ENCODE results near the gene VWA2. TPM values are rescaled to one million over a fixed set of nuclear protein-coding genes. Genes with fewer than 3 reads are reported as not detected.

The VWA2 gene
- total and polyA plus RNA-seq, 7 experiments from 2014 or later: 0.11 to 0.27 TPM; not detected in 5

DNA sequence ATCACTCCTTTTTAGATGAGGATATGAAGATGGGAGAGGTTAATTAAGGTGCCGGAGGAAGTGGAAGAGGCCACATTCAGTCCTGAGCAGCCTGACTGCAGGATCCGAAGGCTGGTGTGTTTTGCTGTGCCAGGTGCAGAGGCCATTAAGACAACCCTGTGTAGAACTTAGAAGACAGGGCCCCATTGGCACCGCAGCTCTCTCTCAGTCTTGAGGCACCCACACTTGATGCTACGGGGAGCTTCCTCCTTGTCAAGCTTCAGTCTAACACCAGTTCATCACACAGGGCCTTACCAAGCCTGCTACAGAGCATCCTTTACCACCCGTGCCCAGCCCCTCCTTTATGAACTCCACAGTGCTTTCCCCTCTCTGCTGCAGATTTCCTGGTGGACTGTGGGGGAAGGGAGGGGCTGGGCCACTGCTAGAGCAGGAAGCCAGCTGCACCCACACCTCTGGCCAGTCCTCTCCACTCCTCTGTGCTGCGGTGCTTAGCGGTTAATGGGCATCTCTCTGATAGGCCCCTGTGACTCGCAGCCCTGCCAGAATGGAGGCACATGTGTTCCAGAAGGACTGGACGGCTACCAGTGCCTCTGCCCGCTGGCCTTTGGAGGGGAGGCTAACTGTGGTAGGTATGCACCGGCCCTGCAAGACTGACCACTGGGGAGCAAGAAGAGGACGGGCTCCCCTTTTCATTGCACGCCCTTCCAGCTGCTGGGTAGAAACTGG, 45.5 kb downstream of the VWA2 start:
- H3K27me3 Mint-ChIP-seq: no peaks in the 10 kb centered on the region
- no peak overlapping the region for H3K4me3 Mint-ChIP-seq
- intact Hi-C loops (cut with micrococcal nuclease): no loop called here
- POLR2A ChIA-PET: no interaction called here
- no peaks in the 10 kb centered on the region for H3K9me3 ChIP-seq (ENCODE audit: control insufficient read depth in 2 of 3, low read length in 3 of 3)
- H3K4me3 ChIP-seq (ENCODE audit: low read length): no peak overlapping the region
- peaks cover 0 to 2% (median 0%) of the 10 kb centered on the region in 7 donors for H3K4me1 Mint-ChIP-seq
- H3K27ac Mint-ChIP-seq: no peak overlapping the region
- no peaks in the 10 kb centered on the region for H3K36me3 Mint-ChIP-seq
- CTCF ChIA-PET: no interaction called here
- no peaks in the 10 kb centered on the region for H3K27me3 ChIP-seq (ENCODE audit: control insufficient read depth in 2 of 2, insufficient read depth in 2 of 2, low read length in 2 of 2)
- no peaks in the 10 kb centered on the region for H3K9me3 Mint-ChIP-seq
- no peak overlapping the region for H3K27ac ChIP-seq (ENCODE audit: low read depth, low read length)
- no peaks in the 10 kb centered on the region for H3K36me3 ChIP-seq (ENCODE audit: control insufficient read depth in 2 of 3, insufficient read depth in 3 of 3, low read length in 3 of 3)
- ATAC-seq (no peak), DNase-seq (no peak)
- no peaks in the 10 kb centered on the region for H3K4me1 ChIP-seq (ENCODE audit: control insufficient read depth in 2 of 2, insufficient read depth in 2 of 2, low read length in 2 of 2)

DNA sequence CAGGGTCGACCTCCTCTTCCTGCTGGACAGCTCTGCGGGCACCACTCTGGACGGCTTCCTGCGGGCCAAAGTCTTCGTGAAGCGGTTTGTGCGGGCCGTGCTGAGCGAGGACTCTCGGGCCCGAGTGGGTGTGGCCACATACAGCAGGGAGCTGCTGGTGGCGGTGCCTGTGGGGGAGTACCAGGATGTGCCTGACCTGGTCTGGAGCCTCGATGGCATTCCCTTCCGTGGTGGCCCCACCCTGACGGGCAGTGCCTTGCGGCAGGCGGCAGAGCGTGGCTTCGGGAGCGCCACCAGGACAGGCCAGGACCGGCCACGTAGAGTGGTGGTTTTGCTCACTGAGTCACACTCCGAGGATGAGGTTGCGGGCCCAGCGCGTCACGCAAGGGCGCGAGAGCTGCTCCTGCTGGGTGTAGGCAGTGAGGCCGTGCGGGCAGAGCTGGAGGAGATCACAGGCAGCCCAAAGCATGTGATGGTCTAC, 46.9 kb downstream of the VWA2 start:
- DNase-seq (no peak), ATAC-seq (no peak)
- Mint-ChIP-seq H3K9me3 (no peaks in the 10 kb centered on the region), H3K27me3 (no peaks in the 10 kb centered on the region), H3K4me1 (peaks cover 0 to 2% (median 0%) of the 10 kb centered on the region in 7 donors), H3K36me3 (no peaks in the 10 kb centered on the region), H3K27ac (no peak overlapping the region), H3K4me3 (no peak overlapping the region)
- no peak overlapping the region for H3K27ac ChIP-seq (ENCODE audit: low read depth, low read length)
- no peaks in the 10 kb centered on the region for H3K9me3 ChIP-seq (ENCODE audit: control insufficient read depth in 2 of 3, low read length in 3 of 3)
- H3K36me3 ChIP-seq (ENCODE audit: control insufficient read depth in 2 of 3, insufficient read depth in 3 of 3, low read length in 3 of 3): no peaks in the 10 kb centered on the region
- intact Hi-C loops (cut with micrococcal nuclease): no loop called here
- ChIA-PET CTCF (no interaction called here), POLR2A (no interaction called here)
- H3K4me1 ChIP-seq (ENCODE audit: control insufficient read depth in 2 of 2, insufficient read depth in 2 of 2, low read length in 2 of 2): no peaks in the 10 kb centered on the region
- no peak overlapping the region for H3K4me3 ChIP-seq (ENCODE audit: low read length)
- no peaks in the 10 kb centered on the region for H3K27me3 ChIP-seq (ENCODE audit: control insufficient read depth in 2 of 2, insufficient read depth in 2 of 2, low read length in 2 of 2)

DNA sequence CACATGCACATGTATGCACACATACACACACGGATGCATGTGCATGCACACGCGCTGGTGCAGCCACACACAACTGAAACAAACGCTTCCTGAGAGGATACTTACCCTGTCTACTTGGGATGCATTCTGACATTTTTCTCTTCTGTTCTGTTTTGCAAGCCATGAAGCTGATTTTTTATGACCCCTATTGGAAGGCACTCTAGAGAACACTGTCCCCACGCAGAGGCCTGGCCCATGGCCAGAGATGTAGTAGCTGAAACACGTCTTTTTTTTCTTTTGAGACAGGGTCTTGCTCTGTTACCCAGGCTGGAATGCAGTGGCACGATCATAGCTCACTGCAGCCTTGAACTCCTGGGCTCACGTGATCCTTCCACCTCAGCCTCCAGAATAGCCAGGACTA, 47.9 kb downstream of the VWA2 start:
- no peaks in the 10 kb centered on the region for H3K27me3 ChIP-seq (ENCODE audit: control insufficient read depth in 2 of 2, insufficient read depth in 2 of 2, low read length in 2 of 2)
- intact Hi-C loops (cut with micrococcal nuclease): no loop called here
- peaks cover 0 to 2% (median 0%) of the 10 kb centered on the region in 7 donors for H3K4me1 Mint-ChIP-seq
- no peak overlapping the region for H3K4me3 ChIP-seq (ENCODE audit: low read length)
- H3K4me3 Mint-ChIP-seq: no peak overlapping the region
- no peaks in the 10 kb centered on the region for H3K27me3 Mint-ChIP-seq
- no peaks in the 10 kb centered on the region for H3K9me3 Mint-ChIP-seq
- ChIA-PET POLR2A (no interaction called here), CTCF (no interaction called here)
- no peaks in the 10 kb centered on the region for H3K4me1 ChIP-seq (ENCODE audit: control insufficient read depth in 2 of 2, insufficient read depth in 2 of 2, low read length in 2 of 2)
- no peaks in the 10 kb centered on the region for H3K36me3 ChIP-seq (ENCODE audit: control insufficient read depth in 2 of 3, insufficient read depth in 3 of 3, low read length in 3 of 3)
- no peak overlapping the region for H3K27ac Mint-ChIP-seq
- no peaks in the 10 kb centered on the region for H3K9me3 ChIP-seq (ENCODE audit: control insufficient read depth in 2 of 3, low read length in 3 of 3)
- no peaks in the 10 kb centered on the region for H3K36me3 Mint-ChIP-seq
- ATAC-seq: no peak
- DNase-seq: no peak
- H3K27ac ChIP-seq (ENCODE audit: low read depth, low read length): no peak overlapping the region

DNA sequence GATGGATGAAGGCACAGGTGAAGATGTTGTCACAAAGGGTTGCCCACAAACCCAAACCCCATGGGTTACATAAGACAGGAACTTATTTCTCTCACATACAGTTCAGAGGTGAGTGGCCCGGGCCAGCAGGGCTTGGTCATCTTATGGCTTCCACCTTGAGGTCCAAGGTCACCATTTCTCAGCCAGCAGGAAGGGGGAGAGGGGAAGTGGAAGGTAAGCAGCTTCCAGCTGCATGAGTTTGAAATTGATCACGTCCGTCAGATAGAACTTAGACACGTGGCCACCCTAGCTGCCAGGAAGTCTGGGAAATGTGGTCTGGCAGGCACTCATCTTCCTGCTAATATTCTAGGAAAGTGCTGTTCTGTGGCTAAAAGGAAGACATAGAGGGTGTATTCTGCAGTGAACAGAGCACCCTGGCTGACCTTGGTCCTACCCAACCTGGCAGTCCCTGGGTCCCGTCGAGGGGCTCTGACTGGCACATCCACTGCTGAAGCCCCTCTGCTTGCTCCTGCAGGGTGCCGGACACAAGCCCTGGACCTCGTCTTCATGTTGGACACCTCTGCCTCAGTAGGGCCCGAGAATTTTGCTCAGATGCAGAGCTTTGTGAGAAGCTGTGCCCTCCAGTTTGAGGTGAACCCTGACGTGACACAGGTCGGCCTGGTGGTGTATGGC, 49.5 kb downstream of the VWA2 start:
- DNase-seq (no peak), ATAC-seq (no peak)
- Mint-ChIP-seq H3K27me3 (no peaks in the 10 kb centered on the region), H3K4me3 (no peak overlapping the region), H3K9me3 (no peaks in the 10 kb centered on the region), H3K27ac (no peak overlapping the region), H3K36me3 (no peaks in the 10 kb centered on the region), H3K4me1 (peaks cover 0 to 2% (median 0%) of the 10 kb centered on the region in 7 donors)
- no peaks in the 10 kb centered on the region for H3K4me1 ChIP-seq (ENCODE audit: control insufficient read depth in 2 of 2, insufficient read depth in 2 of 2, low read length in 2 of 2)
- H3K36me3 ChIP-seq (ENCODE audit: control insufficient read depth in 2 of 3, insufficient read depth in 3 of 3, low read length in 3 of 3): no peaks in the 10 kb centered on the region
- no peaks in the 10 kb centered on the region for H3K27me3 ChIP-seq (ENCODE audit: control insufficient read depth in 2 of 2, insufficient read depth in 2 of 2, low read length in 2 of 2)
- no peak overlapping the region for H3K27ac ChIP-seq (ENCODE audit: low read depth, low read length)
- no peaks in the 10 kb centered on the region for H3K9me3 ChIP-seq (ENCODE audit: control insufficient read depth in 2 of 3, low read length in 3 of 3)
- ChIA-PET POLR2A (no interaction called here), CTCF (no interaction called here)
- H3K4me3 ChIP-seq (ENCODE audit: low read length): no peak overlapping the region
- intact Hi-C loops (cut with micrococcal nuclease): no loop called here

DNA sequence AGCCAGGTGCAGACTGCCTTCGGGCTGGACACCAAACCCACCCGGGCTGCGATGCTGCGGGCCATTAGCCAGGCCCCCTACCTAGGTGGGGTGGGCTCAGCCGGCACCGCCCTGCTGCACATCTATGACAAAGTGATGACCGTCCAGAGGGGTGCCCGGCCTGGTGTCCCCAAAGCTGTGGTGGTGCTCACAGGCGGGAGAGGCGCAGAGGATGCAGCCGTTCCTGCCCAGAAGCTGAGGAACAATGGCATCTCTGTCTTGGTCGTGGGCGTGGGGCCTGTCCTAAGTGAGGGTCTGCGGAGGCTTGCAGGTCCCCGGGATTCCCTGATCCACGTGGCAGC, 50.0 kb downstream of the VWA2 start:
- Mint-ChIP-seq H3K4me1 (peaks cover 0 to 2% (median 0%) of the 10 kb centered on the region in 7 donors), H3K27me3 (no peaks in the 10 kb centered on the region), H3K9me3 (no peaks in the 10 kb centered on the region), H3K4me3 (no peak overlapping the region), H3K27ac (no peak overlapping the region), H3K36me3 (no peaks in the 10 kb centered on the region)
- no peaks in the 10 kb centered on the region for H3K4me1 ChIP-seq (ENCODE audit: control insufficient read depth in 2 of 2, insufficient read depth in 2 of 2, low read length in 2 of 2)
- H3K4me3 ChIP-seq (ENCODE audit: low read length): no peak overlapping the region
- ATAC-seq (no peak), DNase-seq (no peak)
- H3K27me3 ChIP-seq (ENCODE audit: control insufficient read depth in 2 of 2, insufficient read depth in 2 of 2, low read length in 2 of 2): no peaks in the 10 kb centered on the region
- ChIA-PET CTCF (no interaction called here), POLR2A (no interaction called here)
- no peak overlapping the region for H3K27ac ChIP-seq (ENCODE audit: low read depth, low read length)
- intact Hi-C loops (cut with micrococcal nuclease): no loop called here
- H3K9me3 ChIP-seq (ENCODE audit: control insufficient read depth in 2 of 3, low read length in 3 of 3): no peaks in the 10 kb centered on the region
- no peaks in the 10 kb centered on the region for H3K36me3 ChIP-seq (ENCODE audit: control insufficient read depth in 2 of 3, insufficient read depth in 3 of 3, low read length in 3 of 3)

DNA sequence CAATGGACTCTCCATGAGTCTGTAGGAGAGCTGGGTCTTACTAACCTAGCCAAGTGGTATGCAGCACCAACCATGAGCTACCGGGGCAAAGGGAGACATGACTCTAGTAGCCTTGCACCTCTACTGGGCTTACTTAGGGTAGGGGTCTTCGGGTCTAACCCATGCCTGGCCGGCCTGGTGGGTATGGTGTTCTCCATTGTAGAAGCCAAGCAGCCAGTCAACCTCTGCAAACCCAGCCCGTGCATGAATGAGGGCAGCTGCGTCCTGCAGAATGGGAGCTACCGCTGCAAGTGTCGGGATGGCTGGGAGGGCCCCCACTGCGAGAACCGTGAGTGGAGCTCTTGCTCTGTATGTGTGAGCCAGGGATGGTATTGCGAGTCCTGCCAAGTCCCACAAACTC, 51.0 kb downstream of the VWA2 start:
- DNase-seq: no peak
- no peak overlapping the region for H3K4me3 Mint-ChIP-seq
- intact Hi-C loops (cut with micrococcal nuclease): no loop called here
- H3K4me1 Mint-ChIP-seq: peaks cover 0 to 2% (median 0%) of the 10 kb centered on the region in 7 donors
- ChIA-PET CTCF (no interaction called here), POLR2A (no interaction called here)
- ATAC-seq: no peak
- Histone ChIP-seq H3K9me3 (ENCODE audit: control insufficient read depth in 2 of 3, low read length in 3 of 3) (no peaks in the 10 kb centered on the region), H3K4me1 (ENCODE audit: control insufficient read depth in 2 of 2, insufficient read depth in 2 of 2, low read length in 2 of 2) (no peaks in the 10 kb centered on the region), H3K27ac (ENCODE audit: low read depth, low read length) (no peak overlapping the region), H3K36me3 (ENCODE audit: control insufficient read depth in 2 of 3, insufficient read depth in 3 of 3, low read length in 3 of 3) (no peaks in the 10 kb centered on the region), H3K27me3 (ENCODE audit: control insufficient read depth in 2 of 2, insufficient read depth in 2 of 2, low read length in 2 of 2) (no peaks in the 10 kb centered on the region), H3K4me3 (ENCODE audit: low read length) (no peak overlapping the region)
- no peaks in the 10 kb centered on the region for H3K27me3 Mint-ChIP-seq
- no peak overlapping the region for H3K27ac Mint-ChIP-seq
- peaks cover 0 to 8% (median 7%) of the 10 kb centered on the region in 5 donors for H3K36me3 Mint-ChIP-seq
- H3K9me3 Mint-ChIP-seq: peaks cover 0 to 7% (median 4%) of the 10 kb centered on the region in 11 donors

DNA sequence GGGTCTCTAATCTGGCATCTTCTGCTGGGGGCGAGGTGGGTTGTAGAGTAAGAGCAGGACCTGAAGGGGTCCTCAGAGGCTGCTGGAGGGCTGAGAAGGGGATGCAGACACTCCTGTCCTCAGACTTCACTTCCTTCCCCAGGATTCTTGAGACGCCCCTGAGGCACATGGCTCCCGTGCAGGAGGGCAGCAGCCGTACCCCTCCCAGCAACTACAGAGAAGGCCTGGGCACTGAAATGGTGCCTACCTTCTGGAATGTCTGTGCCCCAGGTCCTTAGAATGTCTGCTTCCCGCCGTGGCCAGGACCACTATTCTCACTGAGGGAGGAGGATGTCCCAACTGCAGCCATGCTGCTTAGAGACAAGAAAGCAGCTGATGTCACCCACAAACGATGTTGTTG, 52.0 kb downstream of the VWA2 start:
- peaks cover 0 to 18% (median 12%) of the 10 kb centered on the region in 11 donors for H3K9me3 Mint-ChIP-seq
- H3K4me3 Mint-ChIP-seq: no peak overlapping the region
- Histone ChIP-seq H3K4me3 (ENCODE audit: low read length) (no peak overlapping the region), H3K27me3 (ENCODE audit: control insufficient read depth in 2 of 2, insufficient read depth in 2 of 2, low read length in 2 of 2) (no peaks in the 10 kb centered on the region), H3K9me3 (ENCODE audit: control insufficient read depth in 2 of 3, low read length in 3 of 3) (peaks cover 0 to 3% (median 0%) of the 10 kb centered on the region in 3 experiments), H3K4me1 (ENCODE audit: control insufficient read depth in 2 of 2, insufficient read depth in 2 of 2, low read length in 2 of 2) (no peaks in the 10 kb centered on the region), H3K36me3 (ENCODE audit: control insufficient read depth in 2 of 3, insufficient read depth in 3 of 3, low read length in 3 of 3) (peaks cover 0 to 6% (median 0%) of the 10 kb centered on the region in 3 experiments), H3K27ac (ENCODE audit: low read depth, low read length) (no peak overlapping the region)
- H3K27me3 Mint-ChIP-seq: no peaks in the 10 kb centered on the region
- H3K4me1 Mint-ChIP-seq: peaks cover 0 to 2% (median 0%) of the 10 kb centered on the region in 7 donors
- ChIA-PET CTCF (no interaction called here), POLR2A (no interaction called here)
- H3K36me3 Mint-ChIP-seq: peaks cover 8 to 18% (median 17%) of the 10 kb centered on the region in 5 donors
- DNase-seq: no peak
- intact Hi-C loops (cut with micrococcal nuclease): no loop called here
- no peak for ATAC-seq
- no peak overlapping the region for H3K27ac Mint-ChIP-seq

Data from naive thymus-derived CD4-positive, alpha-beta T cell (primary cell).